Neural progenitor cell (in vitro differentiated cells): ENCODE measurements around the gene SLC25A12. TPM values are rescaled to one million over a fixed set of nuclear protein-coding genes. Genes with fewer than 3 reads are reported as not detected.

ENCODE experiments used
- DNase-seq: peaks from one replicate; pipeline ENCODE4 v3.0.0-alpha.2; 2016; ENCODE audit warnings: low spot score
- H2AFZ ChIP-seq: fragments of 200-600 bp; sonication (generic); replicated peaks from 2 replicates; pipeline ENCODE4 v1.6.1; 2016; ENCODE audit warnings: antibody characterized with exemption
- H3F3A ChIP-seq: fragments of 200-600 bp; sonication (generic); 2 replicates; pipeline ENCODE4 v1.6.1; 2016; ENCODE audit warnings: antibody characterized with exemption, low read depth
- H3K27ac ChIP-seq: fragments of 200-600 bp; sonication (generic); 2 replicates; pipeline ENCODE4 v1.5.1; 2016; ENCODE audit warnings: mild to moderate bottlenecking
- H3K27me3 ChIP-seq: fragments of 200-600 bp; sonication (generic); 2 replicates; pipeline ENCODE4 v1.6.1; 2016; ENCODE audit warnings: mild to moderate bottlenecking, moderate library complexity
- H3K36me3 ChIP-seq: fragments of 200-600 bp; sonication (generic); 2 replicates; pipeline ENCODE4 v1.5.1; 2016
- H3K4me1 ChIP-seq: fragments of 200-600 bp; sonication (generic); 2 replicates; pipeline ENCODE4 v1.6.1; 2016; ENCODE audit warnings: mixed run types
- H3K4me2 ChIP-seq: fragments of 200-600 bp; sonication (generic); 2 replicates; pipeline ENCODE4 v1.6.1; 2016
- H3K4me3 ChIP-seq: fragments of 200-600 bp; sonication (generic); 2 replicates; pipeline ENCODE4 v1.5.1; 2016
- H3K79me2 ChIP-seq: fragments of 200-600 bp; sonication (generic); 2 replicates; pipeline ENCODE4 v1.6.1; 2016; ENCODE audit warnings: low read depth
- H3K9ac ChIP-seq: fragments of 200-600 bp; sonication (generic); 2 replicates; pipeline ENCODE4 v1.6.1; 2016
- H3K9me3 ChIP-seq: fragments of 200-600 bp; sonication (generic); 2 replicates; pipeline ENCODE4 v1.5.1; 2016; ENCODE audit warnings: low read depth
- H4K20me1 ChIP-seq: fragments of 200-600 bp; sonication (generic); 2 replicates; pipeline ENCODE4 v1.6.1; 2016; ENCODE audit warnings: low read depth
- H3K27ac Mint-ChIP-seq: 3 replicates; pipeline ENCODE4 v1.8.0; 2021; ENCODE audit warnings: mixed read lengths
- H3K27me3 Mint-ChIP-seq: 2 replicates; pipeline ENCODE4 v1.8.0; 2022; ENCODE audit warnings: low read depth, mild to moderate bottlenecking, inconsistent platforms, moderate library complexity, mixed read lengths; ENCODE audit not compliant: insufficient read depth
- H3K36me3 Mint-ChIP-seq: 3 replicates; pipeline ENCODE4 v1.8.0; 2021; ENCODE audit warnings: mixed read lengths
- H3K4me1 Mint-ChIP-seq: 3 replicates; pipeline ENCODE4 v1.8.0; 2021; ENCODE audit warnings: mixed read lengths
- H3K4me3 Mint-ChIP-seq: 3 replicates; pipeline ENCODE4 v1.8.0; 2021; ENCODE audit warnings: mild to moderate bottlenecking, moderate library complexity, mixed read lengths
- H3K9me3 Mint-ChIP-seq: 3 replicates; pipeline ENCODE4 v1.8.0; 2020; ENCODE audit warnings: mixed read lengths
- CTCF ChIP-seq: fragments of 200-600 bp; sonication (generic); IDR thresholded peaks from 2 replicates; pipeline ENCODE4 v1.5.1; 2017; ENCODE audit warnings: antibody characterized with exemption, mild to moderate bottlenecking
- EZH2 ChIP-seq: fragments of 200-600 bp; sonication (generic); IDR thresholded peaks from 2 replicates; pipeline ENCODE4 v1.6.1; 2017; ENCODE audit warnings: antibody characterized with exemption, mild to moderate bottlenecking, moderate library complexity
- EZH2phosphoT487 ChIP-seq: fragments of 200-600 bp; sonication (generic); IDR thresholded peaks from 2 replicates; pipeline ENCODE4 v1.6.1; 2017; ENCODE audit warnings: antibody characterized with exemption
- total RNA-seq: library from RNA; depleted of rRNA; stranded (reverse); fragments of >200 nt; gene quantifications from 2 replicates; pipeline ENCODE4 v1.2.3, GENCODE V29; 2015; ENCODE audit warnings: low replicate concordance

Gene SLC25A12
- total RNA-seq, 1 donor from 2014 or later: 1.4 TPM

- peaks cover 61% of the 10 kb centered on the region for H3F3A ChIP-seq
- no peak overlapping the region for H3K4me3 Mint-ChIP-seq
- no peak overlapping the region for H3K4me2 ChIP-seq
- TF ChIP-seq EZH2phosphoT487: no peak
- TF ChIP-seq CTCF: no peak
- no peak for TF ChIP-seq EZH2
- no peak overlapping the region for H3K27ac Mint-ChIP-seq
- H4K20me1 ChIP-seq: no peaks in the 10 kb centered on the region
- H2AFZ ChIP-seq: no peak overlapping the region
- H3K27me3 Mint-ChIP-seq: peaks cover 2% of the 10 kb centered on the region
- no peak overlapping the region for H3K9ac ChIP-seq
- H3K4me3 ChIP-seq: no peak overlapping the region
- no peaks in the 10 kb centered on the region for H3K79me2 ChIP-seq
- no peak for DNase-seq
- peaks cover 16% of the 10 kb centered on the region for H3K36me3 Mint-ChIP-seq
- H3K36me3 ChIP-seq: no peaks in the 10 kb centered on the region
- no peak overlapping the region for H3K27ac ChIP-seq
- no peaks in the 10 kb centered on the region for H3K9me3 ChIP-seq
- peaks cover 64% of the 10 kb centered on the region for H3K4me1 Mint-ChIP-seq
- H3K4me1 ChIP-seq: peaks cover 79% of the 10 kb centered on the region
- no peaks in the 10 kb centered on the region for H3K27me3 ChIP-seq
- no peaks in the 10 kb centered on the region for H3K9me3 Mint-ChIP-seq
These were observed 102.7 kb downstream of the SLC25A12 start for GRCh38 chr2:171791361-171791760.

GRCh38 chr2:171789956-171790355 lies 104.1 kb downstream of the SLC25A12 start:
- Mint-ChIP-seq H3K27ac (no peak overlapping the region), H3K9me3 (no peaks in the 10 kb centered on the region), H3K36me3 (peaks cover 23% of the 10 kb centered on the region), H3K27me3 (peaks cover 2% of the 10 kb centered on the region), H3K4me1 (peaks cover 50% of the 10 kb centered on the region), H3K4me3 (no peak overlapping the region)
- Histone ChIP-seq H3K9ac (no peak overlapping the region), H3K79me2 (no peaks in the 10 kb centered on the region), H3K36me3 (no peaks in the 10 kb centered on the region), H3K4me3 (no peak overlapping the region), H3K9me3 (no peaks in the 10 kb centered on the region), H2AFZ (no peak overlapping the region), H3K4me2 (no peak overlapping the region), H3K4me1 (peaks cover 68% of the 10 kb centered on the region), H3K27me3 (no peaks in the 10 kb centered on the region), H3K27ac (no peak overlapping the region), H4K20me1 (no peaks in the 10 kb centered on the region), H3F3A (peaks cover 47% of the 10 kb centered on the region)
- DNase-seq: no peak
- TF ChIP-seq EZH2: no peak
- TF ChIP-seq EZH2phosphoT487: no peak
- TF ChIP-seq CTCF: no peak

DNA sequence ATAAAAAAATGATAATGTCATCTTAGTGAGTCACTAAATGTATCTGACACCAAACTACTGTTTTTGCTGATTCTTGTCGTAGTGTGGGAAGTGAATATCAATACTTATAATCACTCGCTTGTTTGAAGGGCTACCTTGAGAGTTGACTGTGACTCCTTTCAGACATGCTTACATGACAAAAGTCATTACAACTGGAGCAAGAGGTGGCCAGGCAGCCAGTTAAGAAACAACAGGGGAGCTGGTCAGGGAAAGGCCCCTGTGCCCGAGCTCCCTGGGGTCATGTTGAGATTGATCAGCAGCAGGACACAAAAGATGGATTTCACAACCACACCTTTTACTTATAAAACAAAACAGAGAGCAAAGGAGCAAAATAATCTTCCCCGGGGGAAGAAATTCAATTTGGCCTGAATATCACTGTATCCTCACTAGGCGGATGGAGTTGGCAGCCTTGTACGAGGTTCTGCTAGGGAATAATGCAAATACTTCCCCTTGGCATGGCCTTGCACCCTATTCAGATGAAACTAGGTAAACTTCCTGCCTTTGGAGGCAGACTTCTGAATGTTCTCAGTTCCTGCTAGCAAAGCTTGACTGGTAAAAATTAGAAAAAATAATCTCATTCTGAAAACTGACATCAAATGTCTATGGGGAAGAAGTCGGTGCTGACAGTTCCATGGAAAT lies 105.6 kb downstream of the SLC25A12 start:
- Histone ChIP-seq H3K79me2 (no peaks in the 10 kb centered on the region), H3K36me3 (no peaks in the 10 kb centered on the region), H3K27me3 (no peaks in the 10 kb centered on the region), H3K4me3 (no peak overlapping the region), H3K4me2 (peak overlapping the region; percentile 6), H3K9me3 (no peaks in the 10 kb centered on the region), H3K9ac (no peak overlapping the region), H3K4me1 (peaks cover 53% of the 10 kb centered on the region), H2AFZ (no peak overlapping the region), H3K27ac (no peak overlapping the region), H3F3A (peaks cover 32% of the 10 kb centered on the region), H4K20me1 (no peaks in the 10 kb centered on the region)
- no peak overlapping the region for H3K4me3 Mint-ChIP-seq
- TF ChIP-seq EZH2: no peak
- H3K27me3 Mint-ChIP-seq: peaks cover 1% of the 10 kb centered on the region
- no peaks in the 10 kb centered on the region for H3K9me3 Mint-ChIP-seq
- H3K27ac Mint-ChIP-seq: no peak overlapping the region
- DNase-seq: no peak
- peaks cover 29% of the 10 kb centered on the region for H3K36me3 Mint-ChIP-seq
- peaks cover 38% of the 10 kb centered on the region for H3K4me1 Mint-ChIP-seq

- H3K27ac Mint-ChIP-seq: no peak overlapping the region
- DNase-seq: peak; percentile 60
These were observed 106.5 kb downstream of the SLC25A12 start for GRCh38 chr2:171787333-171788072.

More at GRCh38 chr2:171787333-171788072, 106.5 kb downstream of the SLC25A12 start:
- no peak overlapping the region for H3K27ac ChIP-seq
- H3F3A ChIP-seq: peaks cover 22% of the 10 kb centered on the region
- H3K9ac ChIP-seq: no peak overlapping the region
- H3K9me3 ChIP-seq: no peaks in the 10 kb centered on the region
- H3K27me3 ChIP-seq: no peaks in the 10 kb centered on the region
- H3K4me1 Mint-ChIP-seq: peaks cover 28% of the 10 kb centered on the region
- peak overlapping the region; percentile 91 for H2AFZ ChIP-seq
- H3K4me2 ChIP-seq: peak overlapping the region; percentile 6
- no peaks in the 10 kb centered on the region for H3K79me2 ChIP-seq
- no peaks in the 10 kb centered on the region for H3K27me3 Mint-ChIP-seq
- H3K9me3 Mint-ChIP-seq: no peaks in the 10 kb centered on the region
- TF ChIP-seq EZH2phosphoT487: no peak
- peak; percentile 40 for TF ChIP-seq CTCF
- no peaks in the 10 kb centered on the region for H4K20me1 ChIP-seq
- H3K4me1 ChIP-seq: peaks cover 43% of the 10 kb centered on the region
- no peak overlapping the region for H3K4me3 Mint-ChIP-seq
- no peaks in the 10 kb centered on the region for H3K36me3 ChIP-seq
- H3K36me3 Mint-ChIP-seq: peaks cover 34% of the 10 kb centered on the region
- no peak overlapping the region for H3K4me3 ChIP-seq
